MM.1S (cell line): ENCODE data around the gene DSCAML1.

Source experiments
- CTCF ChIP-seq: fragments of 300-600 bp; sonication (generic); IDR thresholded peaks from 2 replicates; pipeline ENCODE4 v1.5.1; 2016; ENCODE audit warnings: antibody characterized with exemption, low read length, mixed read lengths
- EZH2 ChIP-seq: fragments of 300-600 bp; sonication (generic); optimal IDR thresholded peaks from 2 replicates; pipeline ENCODE3; 2017; ENCODE audit warnings: low read depth, mild to moderate bottlenecking, antibody characterized with exemption, low read length, mixed read lengths
- EZH2phosphoT487 ChIP-seq: fragments of 300-600 bp; sonication (generic); IDR thresholded peaks from 2 replicates; pipeline ENCODE4 v1.6.1; 2018; ENCODE audit warnings: antibody characterized with exemption, low read length

DNA sequence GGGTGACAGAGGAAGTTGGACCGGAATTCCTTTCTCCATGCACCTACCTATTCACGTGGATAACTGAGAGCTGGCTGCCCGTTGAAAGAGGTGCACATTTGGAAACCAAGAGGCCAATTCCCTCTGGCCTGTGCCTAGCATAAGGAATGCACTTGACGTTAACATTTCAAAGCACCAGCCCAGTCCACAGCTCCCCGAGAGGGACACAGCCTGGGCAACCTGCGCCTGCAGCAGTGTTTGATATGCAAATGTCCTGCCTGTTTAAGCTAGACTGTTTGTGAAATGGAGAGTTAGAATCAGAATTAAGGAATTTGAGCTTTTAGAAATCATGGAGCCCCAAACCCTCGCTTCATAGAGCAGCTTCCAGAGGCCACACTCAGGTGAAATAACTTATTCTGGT lies 126.1 kb downstream of the DSCAML1 start:
- TF ChIP-seq CTCF: no peak
- TF ChIP-seq EZH2phosphoT487: no peak
- no peak for TF ChIP-seq EZH2
